NCI-H2029 (cell line): Measurements from ENCODE around the gene CD7.

Source experiments
- DNase-seq: peaks from one replicate; lab custom pipeline; 2025; lab: John Stamatoyannopoulos, UW

The CD7 gene

GRCh38 chr17:82314727-82315605, 2.4 kb downstream of the CD7 start:
- no peak for DNase-seq

GRCh38 chr17:82314012-82314726, 3.2 kb downstream of the CD7 start:
- DNase-seq, result no peak

DNA sequence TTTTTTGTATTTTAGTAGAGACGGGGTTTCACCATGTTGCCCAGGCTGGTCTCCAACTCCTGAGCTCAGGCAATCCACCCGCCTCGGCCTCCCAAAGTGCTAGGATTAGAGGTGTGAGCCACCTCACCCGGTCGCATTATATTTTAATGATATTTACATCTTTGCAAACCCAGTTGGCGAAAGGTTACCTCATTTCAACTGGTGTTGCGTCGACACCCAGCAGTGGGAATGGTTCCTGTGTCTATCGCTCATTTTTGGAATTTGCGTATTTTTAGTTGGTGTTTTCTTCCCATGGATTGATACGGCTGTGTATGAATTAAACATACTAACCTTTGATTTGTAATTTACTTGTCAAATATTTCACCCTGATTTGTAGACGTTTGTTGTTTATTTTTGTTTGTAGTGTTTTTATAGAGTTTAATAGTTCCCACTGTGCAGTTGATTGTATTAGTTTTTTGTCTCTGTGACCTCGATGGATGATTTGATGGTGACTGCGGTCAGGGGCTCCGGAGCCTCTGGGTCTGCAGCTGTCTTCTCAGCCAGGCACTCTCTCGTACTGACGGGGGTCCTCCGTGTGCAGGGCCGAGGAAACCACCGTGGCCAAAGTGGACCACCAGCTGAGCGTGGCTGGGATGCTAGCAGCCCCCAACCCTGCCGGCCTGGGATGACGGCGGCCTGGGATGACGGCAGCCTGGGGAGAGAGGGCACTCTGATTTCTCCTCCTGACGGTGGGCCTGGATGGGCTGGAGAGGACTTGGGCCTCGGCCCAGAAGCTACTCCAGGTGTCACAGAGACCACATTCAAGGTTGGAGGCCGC, 4.0 kb downstream of the CD7 start:
- no peak for DNase-seq

GRCh38 chr17:82311971-82312370, 5.4 kb downstream of the CD7 start:
- no peak for DNase-seq

DNA sequence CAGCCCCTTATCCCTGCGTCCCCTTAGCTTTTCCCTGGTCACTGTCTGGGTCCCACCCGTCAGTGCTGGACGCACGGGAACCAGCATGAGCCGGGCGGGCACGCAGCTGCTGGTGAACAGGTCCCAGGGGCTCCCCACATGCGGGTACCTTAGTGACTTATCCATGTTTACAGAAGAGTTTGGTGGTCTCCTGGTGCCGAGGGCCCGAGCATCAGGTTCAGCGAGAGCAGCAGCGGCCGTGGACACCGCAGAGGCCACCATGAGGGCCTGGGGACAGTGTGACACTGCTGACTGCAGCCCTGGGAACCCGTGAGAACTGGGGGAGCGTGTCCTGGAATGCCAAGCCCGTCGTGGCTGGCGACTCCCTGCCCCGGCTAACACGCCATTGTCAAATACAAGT, 6.5 kb downstream of the CD7 start:
- DNase-seq, result no peak

DNA sequence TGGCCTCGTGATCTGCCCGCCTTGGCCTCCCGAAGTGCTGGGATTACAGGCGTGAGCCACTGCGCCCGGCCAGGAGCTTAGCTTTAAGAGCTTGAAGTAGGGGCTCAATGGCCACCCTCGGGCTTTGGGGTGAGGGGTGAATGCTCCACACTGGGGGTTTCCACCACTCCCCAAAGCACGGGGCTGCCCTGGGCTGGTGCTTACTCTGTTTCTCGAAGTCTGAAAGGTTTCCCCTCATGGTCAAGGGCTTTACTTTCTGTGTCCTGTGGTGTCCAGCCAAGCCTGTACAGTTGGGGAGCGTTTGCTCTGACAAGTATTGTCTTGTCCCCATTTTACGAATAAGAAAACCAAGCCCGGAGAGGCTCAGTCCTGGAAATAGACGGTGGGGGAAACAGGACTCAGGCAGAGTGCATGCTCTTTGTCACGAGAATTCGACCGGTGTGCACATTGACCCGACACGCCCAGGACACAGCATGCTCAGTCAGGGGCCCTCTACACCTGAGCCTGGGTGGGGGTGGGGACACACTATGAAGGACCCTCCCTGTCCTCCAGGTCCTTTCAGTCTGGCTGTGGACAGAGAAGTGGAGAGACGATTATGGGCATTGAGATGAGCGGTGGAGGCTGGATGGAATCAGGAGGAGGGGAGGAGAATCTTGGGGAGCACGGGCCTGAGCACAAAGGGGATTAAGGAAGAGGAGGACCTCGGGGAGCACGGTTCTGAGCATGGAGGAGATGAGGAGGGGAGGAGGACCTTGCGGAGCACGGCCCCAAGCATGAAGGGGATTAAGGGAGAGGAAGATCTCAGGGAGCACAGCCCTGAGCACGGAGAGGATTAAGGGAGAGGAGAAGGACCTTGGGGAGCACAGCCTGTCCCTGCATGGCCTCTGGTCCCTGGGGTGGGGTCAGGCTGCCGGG, 7.5 kb downstream of the CD7 start:
- DNase-seq, result no peak

DNA sequence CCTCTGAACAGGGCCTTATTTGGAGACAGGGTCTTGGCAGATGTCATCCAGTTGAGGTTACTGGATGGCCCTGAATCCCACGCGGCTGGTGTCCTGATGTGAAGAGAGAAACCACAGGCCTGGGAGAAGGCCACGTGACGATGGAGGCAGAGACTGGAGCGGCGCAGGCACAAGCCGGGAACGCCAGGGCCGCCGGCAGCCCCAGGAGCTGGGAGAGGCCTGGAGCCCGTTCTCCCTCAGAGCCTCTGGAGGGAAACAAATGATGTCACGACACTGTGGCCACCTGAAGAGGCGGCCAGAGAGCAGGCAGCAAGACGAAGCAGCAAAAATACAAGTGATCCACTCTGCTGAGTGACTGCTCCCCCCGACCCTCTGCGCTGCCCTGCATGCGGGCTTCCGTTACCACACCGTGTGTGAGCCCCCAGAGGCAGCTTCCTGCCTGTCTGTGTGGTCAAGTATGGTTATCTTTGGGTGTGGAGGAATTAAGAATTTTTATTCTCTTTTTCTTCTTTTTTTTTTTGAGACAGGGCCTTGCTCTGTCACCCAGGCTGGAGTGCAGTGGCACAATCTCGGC, 11.6 kb downstream of the CD7 start:
- DNase-seq, result no peak

GRCh38 chr17:82304826-82305726, 12.3 kb downstream of the CD7 start:
- DNase-seq, result no peak

DNA sequence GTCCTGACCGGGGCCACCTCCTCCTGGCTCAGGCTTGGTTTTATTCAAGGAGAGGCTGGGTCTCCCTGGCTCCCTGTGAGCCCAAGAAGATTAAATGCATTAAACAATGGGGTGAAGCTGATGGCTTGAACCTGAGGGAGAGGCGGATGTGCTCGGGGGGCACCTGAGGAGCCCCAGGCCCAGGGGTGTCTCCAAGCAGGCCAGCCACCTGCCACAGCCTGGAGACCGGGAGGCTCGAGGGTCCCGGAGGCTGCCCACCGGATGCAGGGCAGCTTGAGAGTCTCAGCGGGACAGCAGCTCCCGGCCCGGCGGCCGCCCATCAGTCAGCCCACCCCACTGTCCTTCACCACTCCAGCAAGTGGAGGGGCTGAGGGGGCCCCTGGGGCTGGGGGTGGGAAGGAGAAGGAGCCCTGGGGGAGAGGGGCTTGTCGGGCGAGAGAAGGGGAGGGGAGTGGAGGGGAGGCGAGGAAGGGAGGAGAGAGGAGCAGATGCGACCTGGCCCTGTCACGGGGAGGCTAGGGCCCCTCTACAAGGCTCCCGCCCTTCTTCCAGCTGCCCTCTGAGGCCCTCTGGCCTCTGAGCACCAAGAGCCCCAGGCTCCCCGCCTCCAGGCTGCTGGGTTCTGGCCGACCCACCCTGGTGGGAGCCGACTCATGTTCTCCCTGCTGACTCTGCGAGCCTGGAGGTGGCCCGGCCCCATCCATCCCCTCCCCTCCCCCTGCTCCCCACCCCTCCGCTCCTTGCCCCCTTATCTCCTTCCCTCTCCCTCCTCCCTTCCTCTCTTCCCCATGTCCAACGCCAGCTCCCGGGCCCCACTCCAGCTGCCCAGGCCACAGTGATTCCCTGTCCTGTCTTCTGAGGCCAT, 13.2 kb downstream of the CD7 start:
- no peak for DNase-seq

DNA sequence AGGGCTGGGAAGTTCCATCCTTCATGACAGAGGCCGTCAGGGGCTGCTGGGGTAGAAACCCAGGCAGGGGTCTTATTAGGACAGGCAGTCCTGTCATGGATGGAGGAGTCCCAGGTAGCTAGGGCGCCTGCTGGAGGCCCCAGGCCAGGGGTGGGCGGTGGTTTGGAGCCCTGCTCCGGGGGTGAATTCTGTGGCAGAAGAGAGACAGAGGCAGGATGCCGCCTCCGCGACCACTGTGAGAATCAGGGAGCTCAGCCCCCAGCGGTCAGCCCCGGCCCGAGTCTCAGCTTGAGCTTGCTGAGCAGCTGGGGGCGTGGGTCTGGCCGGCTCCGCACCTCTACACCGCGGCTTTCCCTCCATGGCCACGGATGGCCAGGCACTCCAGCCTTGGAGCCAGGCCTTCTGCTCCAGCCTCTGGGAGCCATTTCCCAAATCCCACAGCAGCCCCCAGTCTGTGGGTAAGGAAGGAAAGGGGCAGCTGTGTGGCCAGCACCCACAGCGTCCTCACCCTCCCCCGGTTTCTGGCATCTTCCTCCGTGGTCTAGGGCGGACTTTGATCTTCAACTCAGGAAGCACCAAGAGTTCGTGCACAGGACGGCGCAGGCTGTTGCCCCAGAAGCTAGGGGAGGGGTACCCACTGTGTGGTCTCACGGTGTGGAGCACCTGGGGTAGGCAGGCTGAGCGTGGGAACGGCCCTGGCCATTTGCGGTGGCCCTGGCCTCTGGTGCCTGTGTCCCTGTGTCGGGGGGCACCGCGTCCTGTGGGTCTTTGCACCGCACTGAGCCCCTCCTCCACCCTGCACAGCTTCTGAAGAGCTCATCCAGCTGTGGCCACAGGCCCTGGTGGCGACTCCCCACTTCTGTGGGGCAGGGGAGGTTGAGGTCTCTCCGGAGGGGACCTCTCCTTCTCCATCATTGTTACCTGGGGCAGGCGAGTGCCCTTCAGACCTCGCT, 14.1 kb downstream of the CD7 start:
- DNase-seq, result no peak

DNA sequence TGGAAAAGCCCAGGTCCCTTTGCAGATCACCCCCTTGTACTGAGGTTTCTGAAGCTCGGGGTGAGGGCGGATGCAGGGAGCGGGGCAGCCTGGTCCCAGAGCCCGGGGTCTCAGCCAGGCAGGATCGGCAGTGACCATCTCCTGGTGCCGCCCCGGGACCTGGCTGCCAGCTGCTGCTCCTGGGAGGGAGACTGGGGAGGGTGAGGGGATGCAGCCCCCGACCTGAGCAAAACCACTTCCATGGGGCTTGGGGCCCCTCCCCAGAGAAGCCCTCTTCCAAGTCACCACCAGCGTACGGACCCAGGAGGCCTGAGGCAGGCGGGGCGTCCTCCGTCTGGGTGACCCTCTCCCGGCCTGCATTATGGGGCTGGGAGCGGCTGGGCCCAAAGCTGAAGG, 14.8 kb downstream of the CD7 start:
- DNase-seq, result no peak

DNA sequence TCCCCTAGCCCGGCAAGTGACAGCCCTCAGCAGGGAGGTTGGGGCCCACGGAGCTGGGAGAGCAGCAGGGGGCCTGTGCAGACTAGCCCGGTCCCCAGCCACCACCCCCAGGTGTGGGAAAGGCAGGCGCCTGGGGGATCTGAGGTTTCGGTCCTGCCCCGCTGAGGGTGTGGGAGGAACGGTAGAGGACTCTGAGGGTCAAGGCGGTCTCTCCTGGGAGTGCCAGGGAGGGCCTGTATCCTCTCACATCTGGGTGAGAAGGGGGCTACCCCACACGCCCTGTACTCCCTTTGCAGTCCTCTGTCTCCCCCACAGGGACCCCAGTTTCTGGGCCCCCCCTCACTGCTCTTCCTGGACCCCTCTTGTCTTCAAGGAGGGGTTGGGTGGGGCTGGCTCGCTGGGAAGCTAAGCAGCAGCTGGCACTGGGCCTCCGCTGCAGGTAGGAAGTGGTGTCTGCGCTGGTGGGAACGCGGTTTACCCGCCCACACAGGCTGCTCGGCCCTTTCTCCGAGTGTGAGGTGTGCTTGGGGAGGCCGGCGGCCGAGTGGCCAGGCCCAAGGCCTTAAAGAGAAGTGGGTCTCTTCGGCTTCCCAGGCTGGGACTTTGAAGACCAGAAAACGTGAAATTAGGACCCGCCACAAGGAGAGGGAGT, 15.4 kb downstream of the CD7 start:
- no peak for DNase-seq

- no peak for DNase-seq
Measured at GRCh38 chr17:82301300-82301915, 16.0 kb downstream of the CD7 start.

DNA sequence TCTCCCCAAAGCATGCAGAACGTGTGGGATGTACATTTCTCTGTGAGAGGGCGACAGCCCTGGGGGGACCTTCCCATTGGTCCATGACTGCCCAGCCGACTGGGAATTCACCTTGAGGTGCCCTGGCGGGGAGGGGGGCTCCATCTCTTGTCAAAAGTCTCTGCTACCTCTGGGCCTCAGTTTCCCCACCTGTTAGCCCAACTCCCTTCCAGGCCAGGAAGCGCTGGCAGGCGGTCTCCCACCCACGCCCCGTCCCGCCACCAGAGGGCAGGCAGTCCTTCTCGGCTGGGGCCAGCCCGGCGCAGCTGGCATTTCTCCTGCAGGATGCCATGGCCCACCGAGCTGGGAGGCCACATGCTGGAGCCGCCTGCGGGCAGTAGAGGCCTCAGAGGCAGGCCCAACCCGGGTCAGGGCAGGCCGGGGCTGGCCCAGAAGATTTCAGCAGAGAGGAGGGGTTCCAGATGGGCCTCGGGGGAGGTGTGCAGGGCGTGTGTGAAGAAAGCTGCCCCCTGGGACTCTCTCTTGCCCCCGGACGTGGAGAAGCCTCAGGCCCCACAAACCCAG, 16.6 kb downstream of the CD7 start:
- DNase-seq, result no peak

- DNase-seq, result no peak
Measured at GRCh38 chr17:82300228-82300627, 17.2 kb downstream of the CD7 start.

GRCh38 chr17:82299452-82299851, 18.0 kb downstream of the CD7 start:
- DNase-seq, result no peak
